ENCODE data around the gene IGSF21.

The IGSF21 gene

GRCh38 chr1:18204575-18204974, 97.0 kb downstream of the IGSF21 start:
- no peak for DNase-seq (ENCODE audit: low read depth in 2 of 2, low spot score in 1 of 2)

GRCh38 chr1:18205319-18205718, 97.7 kb downstream of the IGSF21 start:
- no peak for DNase-seq (ENCODE audit: low read depth in 2 of 2, low spot score in 1 of 2)

DNA sequence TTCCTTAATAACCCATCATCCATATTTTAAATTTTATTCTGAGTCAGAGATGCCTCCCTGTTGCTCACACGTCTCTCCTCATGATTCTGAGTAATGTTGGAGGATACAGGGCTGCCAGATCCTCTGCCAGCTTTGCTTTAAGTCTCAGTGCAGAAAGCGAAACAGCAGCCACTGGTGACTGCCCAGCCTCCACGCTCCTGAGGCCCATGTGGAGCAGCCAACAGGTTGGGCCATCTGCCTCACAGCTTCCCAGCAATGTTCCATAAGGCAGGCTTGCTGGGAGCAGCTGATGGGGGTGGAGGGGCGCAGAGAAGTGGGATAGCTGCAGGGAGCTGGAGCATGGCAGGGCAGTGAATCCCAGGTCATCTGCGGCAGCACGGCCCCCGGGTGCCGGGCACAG, 104.2 kb downstream of the IGSF21 start:
- DNase-seq (ENCODE audit: low read depth in 2 of 2, low spot score in 1 of 2): no peak

DNA sequence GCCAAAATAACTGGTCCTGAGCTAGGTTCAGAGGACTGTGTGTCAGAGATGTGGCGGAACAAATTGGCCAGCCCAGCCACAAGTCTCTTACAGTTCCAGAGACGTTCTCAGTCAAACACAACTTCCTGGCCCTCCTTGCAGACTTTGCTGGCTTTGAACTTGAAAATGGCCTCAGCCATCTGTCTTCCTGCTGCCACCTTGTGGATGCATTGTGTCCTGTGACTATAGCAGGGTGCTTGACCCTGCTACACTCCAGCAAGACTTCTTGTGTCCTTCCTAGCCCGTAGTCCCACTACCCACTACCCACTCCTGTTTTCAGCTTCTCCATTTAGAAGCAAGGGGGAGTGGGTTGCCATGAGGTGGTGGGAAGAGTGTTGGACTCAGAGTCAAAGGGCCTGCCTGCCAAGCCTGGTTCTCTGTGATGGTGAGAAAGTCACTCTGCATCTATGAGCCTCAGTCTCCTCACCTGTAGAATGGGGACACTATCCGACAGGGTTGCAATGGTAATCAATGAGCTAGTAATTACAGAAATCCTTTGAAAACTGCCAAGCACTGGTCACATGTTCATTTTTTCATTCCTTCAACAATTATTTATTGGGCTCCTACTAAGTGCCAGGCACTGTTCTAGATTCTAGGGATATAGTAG, 109.9 kb downstream of the IGSF21 start:
- no peak for DNase-seq (ENCODE audit: low read depth in 2 of 2, low spot score in 1 of 2)

- no peak for DNase-seq (ENCODE audit: low read depth in 2 of 2, low spot score in 1 of 2)
These were observed 122.0 kb downstream of the IGSF21 start for GRCh38 chr1:18229625-18230024.

DNA sequence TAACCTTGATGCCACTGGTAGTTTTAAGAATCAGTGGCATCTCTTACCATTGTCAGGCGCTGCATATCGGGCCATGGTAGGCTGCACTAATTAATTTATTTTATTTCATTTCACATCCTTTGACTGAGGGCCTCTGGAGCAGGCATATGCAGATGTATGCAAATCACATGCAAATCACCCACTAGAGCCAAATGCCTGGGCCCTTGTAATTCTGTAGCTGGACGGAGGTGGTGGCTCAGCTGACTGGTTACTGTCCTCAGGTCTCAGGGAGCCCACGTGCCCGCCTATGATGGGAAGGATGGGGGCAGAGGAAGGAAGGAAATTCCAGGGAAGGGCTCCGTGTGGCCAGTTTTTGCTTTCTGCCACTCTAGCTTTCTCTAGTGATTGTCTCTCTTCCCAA, 122.7 kb downstream of the IGSF21 start:
- no peak for DNase-seq (ENCODE audit: low read depth in 2 of 2, low spot score in 1 of 2)

DNA sequence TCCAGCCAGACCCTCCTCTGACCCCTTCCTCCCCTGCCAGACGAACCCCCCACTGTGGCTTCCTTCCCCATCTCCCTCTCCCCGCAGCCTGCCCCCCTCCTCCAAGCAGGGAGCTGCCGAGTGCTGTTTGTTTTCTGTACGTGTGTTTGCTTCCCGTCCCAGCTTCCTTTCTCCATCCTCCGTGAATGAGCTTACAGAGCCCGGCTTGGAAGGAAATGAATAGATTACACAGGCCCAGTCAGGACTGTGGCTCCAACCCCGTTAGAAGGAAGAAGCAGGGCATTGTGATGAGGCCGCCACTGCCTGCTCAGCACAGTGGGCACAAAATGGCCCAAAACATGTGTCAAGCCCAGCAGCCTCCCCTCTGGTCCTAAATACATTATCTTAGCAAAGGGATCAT, 123.2 kb downstream of the IGSF21 start:
- DNase-seq (ENCODE audit: low read depth in 2 of 2, low spot score in 1 of 2): no peak

DNA sequence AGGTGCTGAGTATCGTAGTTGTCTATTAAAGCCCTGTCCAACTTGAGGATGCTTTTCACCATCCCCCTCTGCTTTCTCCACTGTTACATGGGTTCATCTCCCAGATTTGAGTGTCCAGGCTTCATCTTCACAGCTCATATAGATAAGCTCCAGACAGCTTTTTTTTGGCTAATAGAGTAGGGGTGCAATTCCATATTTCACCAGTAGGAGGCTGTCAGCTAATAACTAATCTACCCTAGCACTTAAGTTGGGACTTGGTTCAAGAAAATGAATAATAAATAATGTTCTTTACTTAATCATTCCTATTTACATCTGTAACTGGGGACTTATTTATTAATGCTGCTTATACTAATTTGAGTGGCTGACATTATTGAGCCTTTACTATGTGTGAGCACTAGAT, 124.5 kb downstream of the IGSF21 start:
- DNase-seq (ENCODE audit: low read depth in 2 of 2, low spot score in 1 of 2): no peak

DNA sequence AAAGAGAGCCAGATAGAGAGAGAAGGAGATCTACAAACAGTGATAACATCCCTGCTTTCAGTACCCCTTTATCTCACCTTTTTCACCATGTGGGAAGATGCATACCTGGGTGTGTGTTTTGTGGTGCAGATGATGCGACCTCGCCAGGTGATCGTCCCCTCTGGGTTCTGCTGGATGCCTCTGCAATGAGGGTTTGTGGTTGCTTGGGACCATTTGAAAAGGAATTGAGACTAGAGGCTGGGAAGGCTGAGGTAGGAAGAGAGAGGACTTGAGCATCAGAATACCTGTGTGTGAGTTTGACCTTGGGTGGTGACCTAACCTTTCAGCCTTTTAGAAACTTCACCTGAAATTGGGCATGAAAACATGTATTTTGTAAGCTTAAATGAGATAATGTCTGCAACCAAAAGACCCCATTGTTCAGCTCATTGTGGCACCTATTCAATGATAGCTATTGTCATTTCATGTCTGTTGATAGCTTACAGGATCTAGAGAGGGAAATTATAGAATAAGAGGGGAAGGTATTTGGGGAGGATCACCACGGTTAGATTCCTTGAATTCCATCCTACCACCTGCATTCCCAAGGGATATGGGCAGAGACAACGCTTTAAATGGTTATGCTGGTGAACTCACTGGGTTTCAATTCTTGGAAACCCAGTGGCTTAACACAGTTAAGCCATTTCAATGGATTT, 125.7 kb downstream of the IGSF21 start:
- DNase-seq (ENCODE audit: low read depth in 2 of 2, low spot score in 1 of 2): no peak

DNA sequence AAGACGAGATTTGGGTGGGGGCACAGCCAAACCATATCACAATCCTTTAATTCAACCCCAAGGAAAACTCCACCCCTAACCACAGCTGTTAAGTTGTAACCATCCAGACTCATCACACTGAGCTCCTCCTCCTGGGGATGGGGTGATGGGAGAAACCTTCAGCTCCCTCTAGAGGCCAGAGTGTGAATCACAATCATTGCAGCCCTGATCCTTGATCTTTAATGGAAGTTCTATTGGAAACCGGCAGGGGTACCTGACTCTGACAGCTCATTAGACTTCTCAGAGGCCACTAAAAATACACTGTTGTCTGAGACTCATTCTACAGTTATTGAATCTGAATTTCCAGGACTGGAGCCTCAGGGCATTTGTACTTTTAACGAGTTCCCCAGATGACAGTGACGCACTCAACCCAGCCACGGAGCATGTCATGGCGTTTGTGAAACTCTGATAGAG, 127.2 kb downstream of the IGSF21 start:
- no peak for DNase-seq (ENCODE audit: low read depth in 2 of 2, low spot score in 1 of 2)

GRCh38 chr1:18237371-18237770, 129.8 kb downstream of the IGSF21 start:
- DNase-seq (ENCODE audit: low read depth in 2 of 2, low spot score in 1 of 2): no peak

- no peak for DNase-seq (ENCODE audit: low read depth in 2 of 2, low spot score in 1 of 2)
These were observed 130.6 kb downstream of the IGSF21 start for GRCh38 chr1:18238190-18238589.

DNA sequence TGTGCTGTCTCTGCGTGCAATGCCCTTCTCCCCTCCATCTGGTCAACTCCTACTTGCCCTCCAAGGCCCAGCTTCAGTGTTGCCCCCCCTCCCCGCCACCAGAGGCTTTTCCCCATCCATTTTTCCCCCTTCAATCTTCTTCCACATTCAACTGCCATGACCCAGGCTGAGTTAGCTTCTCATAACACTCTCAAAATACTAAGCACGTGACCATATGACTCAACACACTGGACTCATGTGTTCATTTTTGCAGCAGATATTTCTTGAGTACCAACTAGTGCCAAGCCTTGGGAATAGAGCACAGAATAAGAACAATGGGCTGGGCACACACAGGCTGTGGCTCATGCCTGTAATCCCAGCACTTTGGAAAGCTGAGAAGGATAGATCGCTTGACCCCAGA, 132.1 kb downstream of the IGSF21 start:
- DNase-seq (ENCODE audit: low read depth in 2 of 2, low spot score in 1 of 2): no peak

DNA sequence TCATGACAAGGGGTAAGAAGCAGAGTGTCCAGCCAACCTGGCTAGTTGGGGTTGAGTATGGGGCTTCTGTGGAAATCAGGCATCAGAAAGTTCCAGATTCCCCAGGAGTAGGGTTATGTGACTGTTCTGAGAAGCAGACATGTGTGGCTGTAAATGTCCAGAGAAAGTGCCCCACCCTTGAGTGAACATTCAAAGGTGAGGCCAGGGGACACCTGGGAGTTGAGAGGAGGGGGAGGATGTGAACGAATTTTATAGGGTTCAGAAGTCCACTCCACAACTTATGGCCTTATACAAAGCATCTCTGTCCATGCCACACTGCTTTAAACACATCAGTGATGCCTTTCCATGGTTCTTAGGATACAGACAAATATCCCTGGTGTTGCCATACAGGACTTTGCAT, 133.3 kb downstream of the IGSF21 start:
- no peak for DNase-seq (ENCODE audit: low read depth in 2 of 2, low spot score in 1 of 2)

DNA sequence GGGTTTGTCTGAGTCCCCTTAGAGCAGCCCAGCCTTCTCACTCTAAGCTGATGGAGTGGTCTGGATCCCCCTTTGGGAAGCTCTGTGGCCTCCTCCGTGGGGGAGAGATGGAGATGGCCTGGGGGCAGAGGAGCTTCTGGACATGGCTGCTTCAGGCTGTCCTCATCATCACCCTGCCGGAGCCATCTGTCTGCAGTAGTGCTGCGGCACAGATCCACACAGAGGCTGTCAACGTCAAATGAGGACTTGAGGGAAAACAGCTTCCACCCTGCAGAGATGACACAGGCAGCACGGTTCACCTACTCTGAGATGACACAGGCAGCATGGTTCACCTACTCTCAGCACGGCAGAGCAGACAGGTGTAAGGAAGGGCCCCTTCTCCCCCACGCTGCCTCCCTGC, 134.3 kb downstream of the IGSF21 start:
- DNase-seq (ENCODE audit: low read depth in 2 of 2, low spot score in 1 of 2): no peak

DNA sequence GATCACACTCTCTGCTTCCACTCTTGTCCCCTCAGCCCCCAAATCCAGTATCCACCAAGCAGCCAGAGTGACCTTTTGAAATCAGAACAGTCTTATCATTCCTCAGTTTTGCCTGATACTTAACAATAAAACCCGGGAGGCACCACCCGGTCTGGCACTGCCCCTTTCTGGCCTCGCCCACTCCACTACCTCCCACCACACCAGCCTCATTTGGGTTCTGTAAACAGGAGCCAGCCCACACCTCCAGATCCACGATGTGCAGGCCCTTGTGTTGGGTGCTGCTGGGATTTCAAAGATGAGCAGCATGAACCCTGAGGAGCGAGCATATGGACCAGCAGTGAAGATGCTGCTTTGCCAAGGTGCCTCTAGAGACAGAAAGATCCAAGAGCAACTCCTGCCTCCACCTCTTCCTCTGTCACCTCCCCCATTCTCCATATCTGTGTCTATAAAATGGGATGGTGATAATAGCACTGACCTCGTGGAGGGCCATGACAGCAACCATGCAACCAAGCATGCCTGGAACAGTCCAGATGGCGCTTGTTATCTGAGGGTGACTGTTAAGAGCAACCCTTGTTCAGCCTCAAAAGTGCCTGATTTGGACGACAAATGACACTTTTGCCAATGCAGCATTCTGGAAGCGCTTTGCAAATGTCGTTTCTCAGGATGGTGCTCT, 136.0 kb downstream of the IGSF21 start:
- no peak for DNase-seq (ENCODE audit: low read depth in 2 of 2, low spot score in 1 of 2)

DNA sequence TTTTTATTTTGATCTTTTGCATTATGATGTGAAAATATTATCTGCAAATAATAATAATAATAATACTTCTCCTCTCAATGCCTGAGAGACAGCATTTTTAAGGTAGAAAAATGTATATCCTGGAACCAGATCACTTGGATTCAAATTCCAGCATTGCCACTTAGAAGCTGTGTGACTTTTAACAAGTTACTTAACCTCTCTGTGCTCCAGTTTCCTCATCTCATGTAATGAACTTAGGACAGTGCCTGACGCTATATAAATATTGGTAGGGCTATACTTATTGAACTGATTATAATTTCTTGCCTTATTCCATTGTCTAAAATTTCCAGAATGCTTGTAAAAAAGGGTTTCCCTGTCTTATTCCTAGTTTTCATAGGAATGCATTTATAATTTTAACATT, 137.2 kb downstream of the IGSF21 start:
- no peak for DNase-seq (ENCODE audit: low read depth in 2 of 2, low spot score in 1 of 2)

GRCh38 chr1:18245647-18246046, 138.0 kb downstream of the IGSF21 start:
- no peak for DNase-seq (ENCODE audit: low read depth in 2 of 2, low spot score in 1 of 2)

- DNase-seq (ENCODE audit: low read depth in 2 of 2, low spot score in 1 of 2): no peak
These were observed 138.9 kb downstream of the IGSF21 start for GRCh38 chr1:18246543-18246942.

DNA sequence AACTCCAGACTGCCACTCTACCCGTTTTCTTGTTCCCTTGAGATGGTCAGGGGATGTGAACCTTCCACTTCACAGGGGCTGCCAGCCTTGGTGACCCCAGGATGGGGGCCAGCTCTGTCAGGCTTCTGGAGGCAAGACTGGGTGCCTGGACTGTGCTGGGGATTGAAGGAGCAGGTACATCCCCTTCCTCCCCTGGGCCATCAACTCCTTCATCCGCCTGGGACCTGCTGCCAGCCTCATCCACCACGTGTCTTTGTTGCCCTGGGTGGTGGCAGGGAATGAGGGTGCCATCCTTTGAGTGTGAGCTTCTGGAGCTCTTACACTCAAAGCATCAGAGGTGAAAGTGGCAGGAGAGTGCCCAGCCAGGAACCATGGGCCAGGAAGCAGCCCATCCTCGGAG, 139.6 kb downstream of the IGSF21 start:
- no peak for DNase-seq (ENCODE audit: low read depth in 2 of 2, low spot score in 1 of 2)

DNA sequence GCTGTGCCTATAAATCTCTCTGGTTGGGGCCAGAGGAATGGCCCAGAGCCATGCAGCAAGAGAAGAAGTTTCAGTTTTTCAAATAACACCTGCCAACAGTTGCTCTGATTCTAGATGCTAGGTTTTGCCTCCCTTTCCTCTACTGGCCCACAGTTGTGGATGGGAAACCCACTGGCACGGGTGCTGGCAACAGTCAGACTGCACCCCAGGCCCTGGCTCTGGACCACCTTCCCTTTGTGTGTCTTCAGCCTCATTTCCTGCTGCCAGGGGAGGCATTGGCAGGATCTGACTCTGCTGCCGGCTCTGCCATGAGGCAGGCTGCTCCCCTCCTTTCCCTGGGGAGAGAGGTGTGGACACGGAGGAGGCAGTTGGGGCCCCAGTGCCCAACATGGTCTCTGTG, 142.0 kb downstream of the IGSF21 start:
- DNase-seq (ENCODE audit: low read depth in 2 of 2, low spot score in 1 of 2): no peak

DNA sequence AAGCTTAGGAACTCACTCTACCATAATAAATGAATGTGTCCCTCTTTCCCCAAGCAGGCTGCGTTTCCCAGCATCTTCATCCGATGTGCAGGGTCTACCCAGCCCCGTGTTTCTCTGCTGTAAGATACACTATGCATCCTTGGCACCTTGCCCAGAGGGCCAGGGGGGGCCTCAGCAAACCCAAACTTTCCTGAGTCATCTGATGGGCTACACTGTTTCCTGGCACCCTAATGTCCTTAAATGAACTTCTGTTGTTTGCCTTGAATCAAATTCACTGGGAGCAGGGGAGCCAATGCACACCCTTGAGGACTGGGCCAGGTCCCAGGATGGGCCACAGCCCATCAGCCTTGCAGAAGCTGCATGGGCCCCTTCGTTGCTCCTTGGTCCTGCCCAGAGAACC, 145.5 kb downstream of the IGSF21 start:
- no peak for DNase-seq (ENCODE audit: low read depth in 2 of 2, low spot score in 1 of 2)

Measured in stimulated activated CD8-positive, alpha-beta memory T cell treated with anti-CD3 and anti-CD28 coated beads, Interleukin-4, amount 100 ng/mL, for 4 hours (primary cell).